M059J (cell line): ENCODE results near the gene ARID5B. TPM values are rescaled to one million over a fixed set of nuclear protein-coding genes. Genes with fewer than 3 reads are reported as not detected.

Experiments
- DNase-seq: peaks from one replicate; pipeline ENCODE4 v3.0.0-alpha.2; 2012; ENCODE audit warnings: low read depth
- total RNA-seq: library from RNA; depleted of rRNA; stranded (reverse); fragments of >200 nt; shearing (Covaris generic); gene quantifications from 2 replicates; pipeline ENCODE4 v1.2.3, GENCODE V29; 2014

The ARID5B gene
- total RNA-seq, 1 experiment from 2014 or later, result 43.9 TPM

DNA sequence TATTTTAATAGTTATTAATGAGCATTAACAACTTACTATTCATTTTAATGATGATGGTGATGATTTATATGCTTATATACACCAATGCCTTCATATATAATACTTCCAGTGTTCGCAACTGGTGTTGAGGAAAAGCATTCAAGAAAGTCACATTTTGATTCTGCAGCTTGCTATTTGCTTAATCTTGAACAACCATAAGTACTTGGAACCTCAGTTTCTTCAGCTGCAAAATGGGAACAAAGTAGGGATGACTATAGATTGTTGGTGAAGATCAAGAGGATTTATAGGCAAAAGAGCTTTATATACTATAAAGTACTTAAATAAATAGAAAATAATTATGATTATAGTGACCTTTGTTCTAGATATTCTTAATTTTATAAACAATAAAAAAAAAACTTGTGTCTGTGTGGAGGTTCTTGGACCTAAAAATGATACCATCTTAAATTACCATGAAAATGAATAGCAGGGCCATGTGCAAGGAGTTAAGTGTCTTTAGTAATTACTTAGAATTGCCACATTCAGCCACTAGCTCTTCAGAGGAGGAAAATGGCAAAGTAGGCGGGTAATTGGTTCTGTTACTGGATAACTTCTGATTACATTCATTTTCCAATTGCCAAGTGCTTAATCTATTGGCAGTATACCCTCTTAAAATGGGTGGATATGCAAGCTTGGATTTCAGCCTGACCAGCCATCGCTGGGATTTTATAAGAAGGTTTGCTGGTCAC is 4.5 kb downstream of the ARID5B start:
- no peak for DNase-seq

DNA sequence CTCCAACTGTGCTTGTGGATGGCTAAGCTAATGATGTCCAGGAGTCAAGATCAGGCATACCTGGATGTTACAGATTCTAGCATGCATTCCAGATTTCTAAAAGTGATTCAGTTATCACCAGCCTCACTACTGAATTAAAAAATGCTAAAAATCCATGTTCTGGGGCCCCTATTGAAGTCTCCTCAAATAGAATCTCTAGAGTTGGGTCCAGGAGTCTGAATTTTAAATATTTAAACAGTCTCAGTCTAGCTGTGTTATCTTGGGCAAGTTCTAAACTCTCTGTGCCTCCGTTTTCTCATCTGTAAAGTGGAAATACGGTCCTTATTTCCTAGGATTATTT is 5.0 kb downstream of the ARID5B start:
- DNase-seq, result no peak

DNA sequence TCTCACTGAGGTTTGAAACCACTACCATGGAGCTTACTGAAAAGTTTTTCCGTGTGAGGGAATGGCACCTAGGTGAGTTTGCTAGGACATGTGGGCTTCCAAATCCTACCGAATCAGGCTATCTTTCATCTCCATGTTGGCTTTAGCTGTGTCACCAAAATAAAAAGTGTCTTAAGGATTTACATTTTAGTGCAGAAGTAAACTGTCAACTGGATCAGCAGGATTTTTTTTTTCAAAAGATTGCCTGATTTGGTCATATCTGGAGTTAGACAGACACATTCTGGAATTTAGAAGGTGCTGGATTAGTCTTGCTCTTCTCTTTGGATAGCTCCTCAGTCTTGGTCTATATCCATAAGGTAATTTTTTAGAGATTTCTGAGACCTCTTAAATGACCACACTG is 5.5 kb downstream of the ARID5B start:
- no peak for DNase-seq

DNA sequence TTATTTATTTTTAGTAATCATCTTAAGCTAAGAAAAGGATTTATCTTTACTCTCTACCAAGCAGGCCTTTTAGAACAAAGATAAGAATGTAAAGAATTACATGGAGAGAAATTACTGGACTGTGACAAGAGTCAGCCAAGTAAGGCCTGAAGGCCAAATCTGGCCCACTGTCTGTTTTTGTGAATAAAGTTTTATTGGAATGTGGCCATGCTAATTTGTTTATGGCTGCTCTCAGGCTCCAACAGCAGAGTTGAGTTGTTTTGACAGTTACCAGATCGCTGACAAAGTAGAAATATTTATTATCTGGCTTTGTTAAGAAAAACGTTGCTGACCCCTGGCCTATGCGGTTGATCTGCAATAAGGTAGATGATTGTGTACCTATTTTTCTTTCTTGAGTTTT is 6.1 kb downstream of the ARID5B start:
- DNase-seq, result no peak

DNA sequence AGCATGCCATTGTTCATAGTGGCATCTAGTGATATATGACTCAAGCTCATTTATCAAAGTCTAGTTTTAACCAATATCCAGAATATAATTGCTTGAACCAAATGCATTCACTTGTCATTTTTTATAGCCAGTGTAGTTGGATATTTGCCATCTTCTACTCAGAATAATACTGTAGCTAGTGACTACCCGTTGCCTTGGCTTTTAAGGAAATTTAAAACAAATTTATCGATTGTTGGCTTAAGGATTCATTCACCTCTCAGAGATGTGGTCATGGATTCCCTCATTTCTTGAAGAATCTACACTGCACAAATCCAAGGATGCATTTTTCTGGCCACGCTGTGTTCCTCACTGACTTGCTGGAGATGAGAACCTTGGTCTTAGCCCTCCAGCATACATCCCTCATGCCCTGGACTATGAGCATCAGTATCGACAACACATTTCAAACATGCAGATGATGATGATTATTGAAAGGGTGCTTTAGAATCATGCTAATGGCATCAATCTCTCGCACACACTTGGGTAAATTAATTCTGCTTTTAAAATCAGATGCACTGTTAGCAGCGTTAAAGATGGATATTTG is 8.8 kb downstream of the ARID5B start:
- DNase-seq, result no peak

DNA sequence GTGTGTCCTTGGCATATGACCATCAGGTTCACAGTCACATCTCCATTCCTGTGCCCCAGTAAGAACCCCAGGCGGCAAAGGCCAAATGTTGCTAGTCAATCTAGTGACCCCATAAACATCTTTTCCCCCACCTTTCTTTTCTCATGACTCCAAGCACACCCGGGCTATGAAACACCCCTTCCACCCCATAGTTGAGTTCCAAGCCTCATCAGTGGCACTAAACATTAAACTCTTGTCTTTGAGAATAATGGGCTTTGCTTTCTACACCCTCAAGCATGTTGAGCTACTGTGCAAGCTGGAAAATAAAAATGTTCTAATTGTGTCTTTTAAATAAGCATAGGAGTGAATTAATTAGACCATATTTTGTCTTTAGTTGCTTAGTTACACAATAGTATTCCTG is 9.4 kb downstream of the ARID5B start:
- no peak for DNase-seq

DNA sequence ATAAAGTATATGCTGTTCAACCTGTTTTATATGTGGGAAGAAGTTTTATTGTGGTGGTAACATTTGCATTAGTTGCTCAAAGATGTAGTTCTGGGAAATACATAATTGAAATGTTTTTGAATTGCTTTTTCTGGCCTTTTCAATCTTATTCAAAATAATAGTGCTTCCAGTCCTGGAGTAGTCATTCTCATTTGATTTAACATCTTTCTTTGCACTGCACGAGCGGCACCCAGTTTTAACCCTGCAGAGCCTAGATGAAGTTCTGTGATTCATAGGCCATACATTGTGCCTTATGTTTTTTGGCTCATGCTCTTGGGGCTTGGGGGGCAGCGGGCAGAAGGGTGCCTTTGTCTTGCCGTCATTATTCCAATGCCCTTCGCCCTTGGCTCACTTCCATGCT is 9.9 kb downstream of the ARID5B start:
- no peak for DNase-seq

DNA sequence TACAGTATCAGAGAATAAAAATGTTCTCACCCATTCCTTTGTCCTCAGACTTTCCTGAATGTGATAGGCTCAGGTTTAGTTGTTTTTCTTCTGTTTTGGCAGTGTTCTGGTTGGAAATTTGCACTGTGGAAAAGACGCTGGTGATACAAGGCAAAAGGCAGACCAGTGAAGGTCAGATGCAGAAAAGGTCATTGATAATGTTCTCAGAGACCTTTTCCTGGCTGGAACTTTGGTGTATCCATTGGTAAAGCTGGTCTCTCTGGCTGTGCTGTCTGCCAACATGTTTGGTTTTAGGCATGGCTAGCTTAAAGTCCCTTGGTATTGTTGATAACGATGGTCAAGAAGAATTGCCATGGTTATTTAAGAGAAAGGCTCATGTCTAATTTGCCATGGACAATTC is 11.5 kb downstream of the ARID5B start:
- no peak for DNase-seq

DNA sequence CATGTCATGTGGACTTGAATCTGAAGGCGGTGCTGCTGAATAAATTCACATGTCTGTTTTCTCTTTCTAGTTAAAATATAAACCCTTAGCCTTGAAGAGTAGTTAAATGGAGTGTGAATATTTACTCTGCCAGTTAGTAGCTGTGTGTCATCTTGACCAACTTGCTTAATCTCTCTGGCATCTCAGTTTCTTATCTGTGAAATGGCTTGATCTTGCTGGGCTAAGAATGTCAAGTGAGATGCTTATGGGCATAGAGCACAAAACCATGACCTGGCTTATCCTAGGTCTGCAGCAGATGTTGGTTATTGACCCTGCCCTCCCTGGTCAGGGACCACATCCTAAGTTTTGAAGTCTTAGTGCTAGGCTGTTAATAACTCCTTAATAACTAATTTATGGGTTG is 16.6 kb downstream of the ARID5B start:
- DNase-seq, result no peak

DNA sequence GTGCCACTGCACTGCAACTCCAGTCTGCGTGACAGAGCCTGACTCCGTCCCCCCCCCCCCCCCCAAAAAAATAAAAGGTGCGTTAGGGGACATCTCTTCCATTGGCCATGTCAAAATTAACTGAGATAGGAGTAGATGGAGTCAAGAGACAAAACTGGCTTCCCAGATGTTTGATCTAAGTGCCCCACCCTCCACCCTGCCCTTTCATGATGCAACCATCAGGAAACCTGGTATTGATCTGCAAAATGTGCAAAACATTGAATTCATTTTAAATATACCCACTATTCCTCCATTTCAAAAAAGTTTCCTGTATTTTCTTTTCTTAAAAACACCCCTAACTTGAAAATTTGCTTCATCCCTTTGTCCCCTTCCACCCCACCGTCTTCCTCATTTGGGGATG is 17.5 kb downstream of the ARID5B start:
- no peak for DNase-seq

DNA sequence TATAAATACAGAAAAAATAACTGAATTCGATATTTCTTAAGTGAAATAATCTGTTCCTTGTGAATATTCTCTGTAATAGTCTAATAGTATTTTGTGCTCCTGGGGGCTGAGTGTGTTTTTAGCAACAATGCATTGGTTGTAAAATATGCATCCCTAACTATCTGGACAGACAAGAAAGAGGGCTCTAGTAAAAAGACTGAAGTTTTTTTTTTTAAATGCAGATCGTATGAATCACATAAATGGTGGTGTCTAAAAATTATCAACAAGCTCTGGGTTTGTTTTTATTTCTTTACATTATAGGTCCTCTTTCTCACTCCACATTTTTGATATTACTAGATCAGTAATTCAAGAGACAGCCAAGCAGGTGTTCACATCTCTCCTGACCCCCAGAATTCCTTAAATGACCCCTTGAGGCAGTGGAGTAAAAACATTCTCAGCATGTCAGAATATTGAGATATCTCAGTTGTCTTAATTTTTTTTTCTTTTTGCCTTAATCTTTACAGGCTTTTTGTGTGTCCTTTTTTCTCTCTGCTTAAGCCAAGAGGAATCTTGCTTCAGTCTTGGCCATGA is 18.2 kb downstream of the ARID5B start:
- no peak for DNase-seq

DNA sequence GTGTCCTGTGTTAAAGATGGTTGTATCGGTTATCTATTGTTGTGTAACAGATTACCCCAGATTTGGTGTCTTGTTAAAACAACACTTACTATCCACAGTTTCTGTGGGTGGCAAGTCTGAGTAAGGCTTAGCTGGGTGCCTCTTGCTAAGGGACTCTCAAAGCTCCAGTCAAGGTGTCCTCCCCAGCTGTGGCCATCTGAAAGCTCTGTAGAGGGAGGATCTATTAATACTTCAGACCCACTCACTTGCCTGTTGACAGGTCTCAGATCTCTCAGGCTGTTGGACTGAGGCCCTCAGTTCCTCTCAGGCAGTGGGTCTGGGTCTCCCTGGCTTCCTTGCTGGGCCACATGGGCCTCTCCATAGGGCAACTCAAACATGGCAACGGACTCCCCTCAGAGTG is 19.6 kb downstream of the ARID5B start:
- no peak for DNase-seq

DNA sequence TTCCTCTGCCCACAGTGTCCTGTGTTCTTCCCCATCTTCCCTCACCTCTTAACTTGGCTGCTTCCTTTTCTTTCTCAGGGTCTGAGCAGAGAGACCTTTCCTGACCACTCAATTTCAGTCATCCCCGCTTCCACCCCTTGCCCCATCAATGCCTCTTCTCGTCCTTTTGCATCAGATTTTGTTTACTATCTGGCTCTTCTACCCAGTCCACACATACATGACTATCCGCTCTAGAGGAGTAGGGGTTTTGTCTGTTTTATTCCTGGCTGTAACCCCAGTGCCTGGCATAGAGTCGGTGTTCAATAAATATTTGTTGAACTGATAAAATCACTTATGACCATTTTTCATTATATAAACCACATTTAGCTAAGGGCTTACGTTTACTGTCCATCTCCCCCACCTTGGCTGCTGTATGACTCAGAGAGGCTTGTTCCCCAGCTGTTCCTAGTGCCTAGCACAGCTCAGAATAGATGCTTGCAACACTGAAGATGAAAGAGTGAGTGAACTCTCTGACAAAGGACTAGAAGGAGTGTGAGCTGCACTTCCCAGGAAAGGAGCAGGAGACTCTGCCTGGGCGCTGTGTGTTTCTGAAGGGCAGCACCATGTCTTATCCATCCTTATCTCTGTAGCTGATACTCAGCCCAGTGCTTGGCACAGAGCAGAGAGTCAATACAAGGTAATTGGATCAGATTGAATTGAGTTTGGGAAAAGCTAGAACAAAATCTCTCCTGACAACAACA is 21.9 kb downstream of the ARID5B start:
- DNase-seq, result peak; percentile 49

DNA sequence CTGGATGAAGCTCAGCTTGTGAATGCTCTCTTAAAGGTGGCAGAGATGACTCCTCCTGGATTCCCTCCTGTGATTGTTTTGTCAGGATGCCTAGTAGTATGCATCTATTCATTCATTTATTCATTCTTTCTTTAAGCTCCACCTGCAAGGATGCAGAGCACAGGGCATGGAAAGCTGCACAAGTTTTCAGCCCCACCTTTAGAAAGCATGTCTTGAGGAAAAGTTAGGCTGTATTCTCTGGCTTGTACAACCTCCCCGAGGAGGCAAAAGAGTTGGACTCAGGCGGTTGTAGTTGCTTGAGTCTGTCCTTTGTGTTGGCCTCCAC is 22.4 kb downstream of the ARID5B start:
- no peak for DNase-seq

DNA sequence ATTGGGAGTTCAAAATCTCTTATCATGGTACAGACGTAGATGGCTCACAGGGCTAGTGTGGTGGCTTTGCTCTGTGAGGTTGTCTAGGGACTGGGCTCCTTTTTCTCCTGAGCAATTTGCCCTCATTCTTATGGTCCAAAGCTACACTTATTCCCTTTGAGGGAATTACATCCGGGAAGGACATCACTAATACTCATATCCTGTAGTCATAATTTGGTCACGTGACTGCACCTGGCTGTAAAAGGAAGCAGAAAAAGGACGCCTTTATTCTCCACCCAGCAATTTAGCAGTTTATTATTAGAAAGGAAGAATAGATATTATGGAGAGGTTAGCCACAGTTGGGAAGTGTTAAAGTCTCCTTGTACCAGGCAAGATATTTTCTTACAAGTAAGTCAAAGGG is 28.1 kb downstream of the ARID5B start:
- no peak for DNase-seq

DNA sequence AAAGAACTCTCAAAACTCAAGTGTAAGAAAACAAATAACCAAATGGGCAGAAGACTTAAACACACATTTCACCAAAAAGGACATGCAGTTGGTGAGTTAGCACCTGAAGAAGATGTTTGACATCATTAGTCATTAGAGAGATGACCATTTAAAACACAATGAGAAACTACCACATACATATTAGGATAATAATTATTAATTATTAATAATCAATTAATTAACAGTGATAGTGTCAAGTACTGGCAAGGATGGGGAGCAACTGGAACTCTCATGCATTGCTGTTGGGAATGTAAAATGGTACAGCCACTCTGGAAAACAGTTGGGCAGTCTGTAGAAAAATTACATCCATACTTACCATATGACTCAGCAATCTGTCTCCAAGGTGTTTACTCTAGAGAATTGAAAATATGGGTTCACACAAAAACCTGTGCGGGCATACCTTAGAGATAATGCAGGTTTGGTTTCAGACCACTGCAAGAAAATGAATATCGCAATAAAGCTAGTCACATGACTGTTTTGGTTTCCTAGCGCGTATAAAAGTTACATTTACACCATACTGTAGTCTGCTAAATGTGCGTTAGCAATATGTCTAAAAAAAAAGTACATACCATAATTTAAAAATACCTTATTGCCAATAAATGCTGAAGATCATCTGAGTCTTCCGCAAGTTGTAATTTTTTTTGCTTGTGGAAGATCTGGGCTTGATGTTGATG is 30.3 kb downstream of the ARID5B start:
- peak; percentile 56 for DNase-seq

DNA sequence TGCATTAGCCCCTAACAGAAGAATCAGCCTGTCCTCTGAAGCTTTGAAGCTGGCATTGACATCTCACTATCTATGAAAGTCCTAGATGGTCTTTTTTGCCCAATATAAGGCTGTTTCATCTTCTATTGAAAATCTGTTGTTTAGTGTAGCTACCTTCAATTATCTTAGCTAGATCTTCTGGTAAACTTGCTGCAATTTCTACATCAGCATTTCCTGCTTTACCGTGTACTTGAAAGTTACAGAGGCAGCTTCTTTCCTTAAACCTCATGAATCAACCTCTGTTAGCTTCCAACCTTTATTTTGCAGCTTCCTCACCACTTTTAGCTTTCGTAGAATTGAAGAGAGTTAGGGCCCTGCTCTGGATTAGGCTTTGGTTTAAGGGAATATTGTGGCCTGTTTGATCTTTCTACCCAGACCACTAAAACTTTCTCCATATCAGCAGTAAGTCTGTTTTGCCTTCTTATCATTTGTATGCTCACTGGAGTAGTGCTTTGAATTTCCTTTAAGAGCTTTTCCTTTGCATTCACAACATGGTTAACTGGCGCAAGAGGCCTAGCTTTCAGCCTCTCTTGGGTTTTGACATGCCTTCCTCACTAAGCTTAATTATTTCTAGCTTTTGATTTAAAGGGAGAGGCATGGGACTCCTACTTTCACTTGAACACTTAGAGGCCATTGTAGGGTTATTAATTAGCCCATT is 32.5 kb downstream of the ARID5B start:
- DNase-seq, result no peak

DNA sequence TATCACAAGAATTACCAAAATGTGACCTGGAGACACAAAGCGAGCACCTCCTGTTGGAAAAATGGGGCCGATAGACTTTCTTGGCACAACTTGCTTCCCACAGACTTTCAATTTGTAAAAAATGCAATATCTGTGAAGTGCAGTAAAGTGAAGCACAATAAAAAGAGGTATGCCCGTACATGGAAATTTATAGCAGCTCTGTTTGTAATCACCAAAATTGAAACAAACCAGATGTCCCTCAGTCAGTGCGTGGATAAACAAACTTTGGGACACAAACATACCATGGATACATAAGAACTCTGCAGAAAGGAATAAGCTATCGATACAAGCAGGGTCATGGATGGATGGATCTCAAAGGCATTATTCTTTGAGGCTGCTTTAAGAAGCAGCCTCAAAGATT is 33.6 kb downstream of the ARID5B start:
- no peak for DNase-seq

DNA sequence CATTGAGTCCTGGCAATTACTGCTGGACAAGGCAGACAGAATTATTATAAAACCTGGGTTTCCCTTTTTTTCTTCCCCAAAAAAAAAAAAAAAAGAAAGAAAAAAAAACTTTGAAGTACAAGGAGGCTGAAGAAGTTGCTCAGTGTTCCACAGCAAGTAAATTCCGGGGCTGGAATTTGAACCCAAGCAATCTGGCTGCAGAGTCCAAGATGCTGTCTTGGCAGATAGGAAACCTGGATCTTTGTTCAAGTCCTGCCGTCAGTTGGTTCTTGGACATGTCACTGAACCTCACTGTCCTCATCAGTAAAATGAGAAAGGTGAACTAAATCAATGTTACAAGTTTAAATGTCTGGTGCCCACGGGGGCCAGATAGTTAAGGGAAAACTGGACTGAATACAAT is 35.3 kb downstream of the ARID5B start:
- DNase-seq, result no peak

DNA sequence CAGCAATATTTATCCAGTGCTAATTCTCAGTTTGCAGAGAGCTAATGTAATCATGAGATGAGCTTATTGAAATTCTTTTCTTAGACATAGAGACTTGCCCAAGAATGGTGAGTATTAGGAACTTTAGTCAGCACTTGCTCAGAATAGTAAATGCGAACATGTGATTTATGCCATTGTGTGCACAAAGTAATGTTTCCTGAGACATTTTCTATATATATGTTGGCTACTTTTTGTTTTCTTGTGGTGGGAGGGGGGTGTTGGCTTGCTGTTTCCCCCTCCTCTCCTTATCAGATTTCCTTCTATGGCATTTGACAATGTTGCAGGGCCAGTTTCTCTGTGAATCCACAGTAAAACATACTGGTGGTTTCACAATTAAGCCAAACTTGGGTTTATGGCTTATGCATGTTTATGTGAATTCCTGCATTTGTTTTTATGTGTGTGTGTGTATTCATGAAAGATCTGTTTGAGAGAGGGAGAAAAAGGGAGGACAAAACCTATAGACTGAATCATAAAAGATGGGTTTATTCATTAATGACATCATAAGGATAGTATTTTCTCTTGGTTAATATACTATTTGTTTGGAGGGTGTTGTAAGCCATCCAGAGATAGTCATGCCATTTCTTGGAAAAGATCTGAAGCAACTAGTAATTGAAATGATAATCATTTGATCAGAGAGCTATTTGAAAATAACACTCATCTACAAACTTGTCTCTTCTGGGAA is 36.3 kb downstream of the ARID5B start:
- DNase-seq, result peak; percentile 35

DNA sequence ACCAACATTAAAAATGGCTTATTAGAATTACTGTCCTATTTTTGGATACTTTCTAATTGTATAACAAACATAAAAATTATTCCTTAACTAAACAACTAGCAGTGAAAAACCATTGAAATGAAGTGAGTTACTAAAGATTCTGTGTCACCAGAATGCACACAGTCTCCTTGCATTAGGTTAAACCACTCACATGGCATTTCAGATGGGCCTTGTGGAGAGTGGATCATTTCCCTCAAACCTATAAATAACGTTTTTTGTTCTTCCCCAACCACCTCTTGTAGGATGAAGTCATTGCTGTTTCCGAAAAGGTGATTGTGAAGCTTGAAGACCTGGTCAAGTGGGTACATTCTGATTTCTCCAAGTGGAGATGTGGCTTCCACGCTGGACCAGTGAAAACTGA is 38.4 kb downstream of the ARID5B start:
- no peak for DNase-seq
